Activated B cell treated with CpG ODN at 0.5 μM for 24 hours (primary cell): ENCODE measurements around the gene PEX12. TPM values are rescaled to one million over a fixed set of nuclear protein-coding genes. Genes with fewer than 3 reads are reported as not detected.

Source experiments
- ATAC-seq: fragments of 200-7000 bp; cut with Tn5 transposase; one replicate; pipeline ENCODE4 v1.10.0; 2021; ENCODE audit warnings: low read depth, mild to moderate bottlenecking, moderate library complexity
- CTCF ChIA-PET: fragments of 350-600 bp; sonication (Branson Sonifier 250); formaldehyde crosslinking; loops from one replicate; lab custom pipeline; 2021; ENCODE audit warnings: antibody characterized with exemption; lab: Charles Lee
- POLR2A ChIA-PET: fragments of 350-600 bp; sonication (Branson Sonifier 250); formaldehyde crosslinking; loops from one replicate; lab custom pipeline; 2021; ENCODE audit warnings: antibody characterized with exemption; lab: Charles Lee
- DNase-seq: peaks from one replicate; pipeline ENCODE4 v3.0.0; 2022
- H3K27ac Mint-ChIP-seq: one replicate; pipeline ENCODE4 v1.8.0; 2020; ENCODE audit warnings: mixed read lengths
- H3K27me3 Mint-ChIP-seq: one replicate; pipeline ENCODE4 v1.8.0; 2021; ENCODE audit warnings: mixed read lengths
- H3K36me3 Mint-ChIP-seq: one replicate; pipeline ENCODE4 v1.8.0; 2021; ENCODE audit warnings: low read depth, mixed read lengths
- H3K4me1 Mint-ChIP-seq: one replicate; pipeline ENCODE4 v1.8.0; 2021; ENCODE audit warnings: mixed read lengths
- H3K4me3 Mint-ChIP-seq: one replicate; pipeline ENCODE4 v1.8.0; 2020; ENCODE audit warnings: mild to moderate bottlenecking, mixed read lengths
- H3K9me3 Mint-ChIP-seq: one replicate; pipeline ENCODE4 v1.8.0; 2020; ENCODE audit warnings: mixed read lengths
- intact Hi-C: fragments of 100-400 bp; cut with micrococcal nuclease; formaldehyde crosslinking; loops from one replicate; pipeline ENCODE4 v1.15.1; 2024
- total RNA-seq: library from RNA; stranded (reverse); gene quantifications from 2 replicates; pipeline ENCODE4 v1.2.3, GENCODE V29; 2022
- TF ChIP-seq, protein P1 (sequence below): fragments of 200-600 bp; IDR thresholded peaks from one replicate; pipeline ENCODE4 v1.8.0; 2022; ENCODE audit warnings: antibody characterized with exemption, mild to moderate bottlenecking

Gene PEX12
- total RNA-seq, 1 donor from 2014 or later = 4.8 TPM

GRCh38 chr17:35548208-35548810 lies 30.1 kb downstream of the PEX12 start:
- H3K27me3 Mint-ChIP-seq = peaks cover 4% of the 10 kb centered on the region
- ChIA-PET POLR2A (no interaction called here), CTCF (interaction anchor here (1.9 kb wide), 1 partner anchor 9 kb away, joined by 6 read pairs; no protein-coding TSS in a partner anchor)
- DNase-seq (no peak), ATAC-seq (no peak)
- peaks cover 15% of the 10 kb centered on the region for H3K4me1 Mint-ChIP-seq
- no peak overlapping the region for H3K27ac Mint-ChIP-seq
- no peaks in the 10 kb centered on the region for H3K36me3 Mint-ChIP-seq
- no peaks in the 10 kb centered on the region for H3K9me3 Mint-ChIP-seq
- no peak overlapping the region for H3K4me3 Mint-ChIP-seq
- intact Hi-C loops = no loop called here
- TF ChIP-seq, protein P1, sequence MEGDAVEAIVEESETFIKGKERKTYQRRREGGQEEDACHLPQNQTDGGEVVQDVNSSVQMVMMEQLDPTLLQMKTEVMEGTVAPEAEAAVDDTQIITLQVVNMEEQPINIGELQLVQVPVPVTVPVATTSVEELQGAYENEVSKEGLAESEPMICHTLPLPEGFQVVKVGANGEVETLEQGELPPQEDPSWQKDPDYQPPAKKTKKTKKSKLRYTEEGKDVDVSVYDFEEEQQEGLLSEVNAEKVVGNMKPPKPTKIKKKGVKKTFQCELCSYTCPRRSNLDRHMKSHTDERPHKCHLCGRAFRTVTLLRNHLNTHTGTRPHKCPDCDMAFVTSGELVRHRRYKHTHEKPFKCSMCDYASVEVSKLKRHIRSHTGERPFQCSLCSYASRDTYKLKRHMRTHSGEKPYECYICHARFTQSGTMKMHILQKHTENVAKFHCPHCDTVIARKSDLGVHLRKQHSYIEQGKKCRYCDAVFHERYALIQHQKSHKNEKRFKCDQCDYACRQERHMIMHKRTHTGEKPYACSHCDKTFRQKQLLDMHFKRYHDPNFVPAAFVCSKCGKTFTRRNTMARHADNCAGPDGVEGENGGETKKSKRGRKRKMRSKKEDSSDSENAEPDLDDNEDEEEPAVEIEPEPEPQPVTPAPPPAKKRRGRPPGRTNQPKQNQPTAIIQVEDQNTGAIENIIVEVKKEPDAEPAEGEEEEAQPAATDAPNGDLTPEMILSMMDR = no peak

DNA sequence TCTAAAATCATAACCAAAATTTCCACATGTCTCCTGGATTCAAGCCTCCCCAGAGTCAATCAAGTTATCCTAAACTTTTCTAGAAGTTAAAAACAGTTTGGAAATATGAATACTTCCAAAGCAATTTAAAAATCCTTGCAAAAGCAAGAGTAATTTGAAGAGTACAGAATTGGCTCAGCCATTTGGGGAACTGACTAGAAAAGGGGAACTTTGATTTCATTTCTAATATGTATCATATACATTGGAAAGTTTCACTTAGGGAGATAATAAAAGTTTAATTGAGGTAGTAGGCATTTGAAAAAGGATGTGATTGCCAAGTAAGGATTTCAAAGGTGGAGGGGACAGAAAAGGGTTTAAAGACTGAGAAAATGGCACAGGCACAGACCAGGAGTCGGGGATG lies 31.9 kb downstream of the PEX12 start:
- TF ChIP-seq, protein P1 = no peak
- no peak overlapping the region for H3K27ac Mint-ChIP-seq
- POLR2A ChIA-PET = no interaction called here
- H3K36me3 Mint-ChIP-seq = no peaks in the 10 kb centered on the region
- H3K4me3 Mint-ChIP-seq = no peak overlapping the region
- H3K9me3 Mint-ChIP-seq = no peaks in the 10 kb centered on the region
- peaks cover 3% of the 10 kb centered on the region for H3K27me3 Mint-ChIP-seq
- intact Hi-C loops = no loop called here
- no peak for DNase-seq
- peaks cover 24% of the 10 kb centered on the region for H3K4me1 Mint-ChIP-seq
- no peak for ATAC-seq
- CTCF ChIA-PET = no interaction called here

GRCh38 chr17:35545150-35545549 lies 33.2 kb downstream of the PEX12 start:
- Mint-ChIP-seq H3K4me1 (peaks cover 35% of the 10 kb centered on the region), H3K27ac (no peak overlapping the region), H3K9me3 (no peaks in the 10 kb centered on the region), H3K4me3 (no peak overlapping the region), H3K27me3 (no peaks in the 10 kb centered on the region), H3K36me3 (no peaks in the 10 kb centered on the region)
- intact Hi-C loops = no loop called here
- POLR2A ChIA-PET = no interaction called here
- DNase-seq = no peak
- ATAC-seq = no peak
- TF ChIP-seq, protein P1 = no peak
- CTCF ChIA-PET = interaction anchor here (1.1 kb wide), 1 partner anchor 232 kb away, joined by 3 read pairs; no protein-coding TSS in a partner anchor

DNA sequence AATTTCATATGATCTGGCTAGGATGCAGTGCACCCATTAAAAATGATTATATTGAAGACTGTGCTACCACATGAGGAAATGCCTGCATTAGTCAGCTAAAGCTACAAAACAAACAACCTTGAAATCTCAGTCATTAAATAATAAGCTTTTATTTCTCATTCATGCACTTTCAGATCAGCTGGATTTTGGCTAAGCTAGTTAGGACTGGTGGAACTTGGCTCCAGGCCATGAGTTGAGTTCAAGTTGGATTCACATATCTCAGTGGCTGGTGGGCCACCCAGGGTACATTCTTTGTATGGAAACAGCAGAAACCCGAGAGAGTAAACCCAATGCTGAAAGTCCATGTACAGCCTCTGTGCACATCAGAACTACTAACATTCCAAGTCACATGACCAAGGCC lies 34.5 kb downstream of the PEX12 start:
- H3K4me3 Mint-ChIP-seq = no peak overlapping the region
- no peak overlapping the region for H3K27ac Mint-ChIP-seq
- no peak for DNase-seq
- ChIA-PET POLR2A (interaction anchor here (1.1 kb wide), 1 partner anchor 34 kb away, joined by 3 read pairs; no protein-coding TSS in a partner anchor), CTCF (interaction anchor here (1.9 kb wide), 1 partner anchor 11 kb away, joined by 6 read pairs; no protein-coding TSS in a partner anchor)
- TF ChIP-seq, protein P1 = no peak
- no peaks in the 10 kb centered on the region for H3K27me3 Mint-ChIP-seq
- H3K36me3 Mint-ChIP-seq = no peaks in the 10 kb centered on the region
- peaks cover 45% of the 10 kb centered on the region for H3K4me1 Mint-ChIP-seq
- intact Hi-C loops = no loop called here
- ATAC-seq = no peak
- no peaks in the 10 kb centered on the region for H3K9me3 Mint-ChIP-seq

DNA sequence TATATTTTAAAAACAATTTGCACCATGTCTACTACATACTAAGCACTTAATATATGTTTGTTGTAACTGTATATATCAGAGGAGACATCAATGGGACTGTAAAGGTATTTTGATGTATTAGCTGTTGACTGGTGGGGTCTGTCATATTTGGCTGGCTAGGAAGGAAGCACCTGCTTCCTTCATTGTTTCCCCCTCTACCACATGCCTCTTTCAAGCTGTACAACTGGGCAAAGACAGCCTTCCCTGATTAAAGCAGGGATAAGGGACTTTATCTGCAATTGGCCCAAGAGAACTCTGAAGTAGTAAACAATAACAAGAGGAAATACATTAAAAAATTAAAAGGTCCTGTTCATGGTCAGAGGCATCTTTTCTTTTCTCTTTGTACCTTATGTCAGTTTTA lies 35.4 kb downstream of the PEX12 start:
- H3K4me1 Mint-ChIP-seq = peaks cover 46% of the 10 kb centered on the region
- DNase-seq = no peak
- ChIA-PET CTCF (interaction anchor here (1.9 to 6.1 kb wide), 2 partner anchors 10 to 230 kb away, joined by 6 to 83 read pairs; no protein-coding TSS in a partner anchor), POLR2A (interaction anchor here (3.1 kb wide), 1 partner anchor 36 kb away, joined by 22 read pairs; the partner anchor contains the start of gene PEX12)
- TF ChIP-seq, protein P1 = no peak
- no peaks in the 10 kb centered on the region for H3K27me3 Mint-ChIP-seq
- no peak overlapping the region for H3K27ac Mint-ChIP-seq
- no peaks in the 10 kb centered on the region for H3K36me3 Mint-ChIP-seq
- ATAC-seq = no peak
- no peak overlapping the region for H3K4me3 Mint-ChIP-seq
- no peaks in the 10 kb centered on the region for H3K9me3 Mint-ChIP-seq
- intact Hi-C loops = no loop called here
